SK-N-SH (cell line): ENCODE measurements around the gene SHROOM3. TPM values are rescaled to one million over a fixed set of nuclear protein-coding genes. Genes with fewer than 3 reads are reported as not detected.

ENCODE experiments used
- CTCF ChIA-PET: fragments of 300-600, 350-600 bp; formaldehyde crosslinking; extraction: SDS; loops from one replicate; lab custom pipeline; 2021; lab: Yijun Ruan, JAX
- POLR2A ChIA-PET: fragments of 350-600 bp; sonication (Branson Sonifier 250); formaldehyde crosslinking; extraction: SDS; loops from one replicate; lab custom pipeline; 2020; ENCODE audit warnings: antibody characterized with exemption, inconsistent platforms; lab: Yijun Ruan, JAX
- DNase-seq: peaks from one replicate; pipeline ENCODE4 v3.0.0; 2012
- H2AFZ ChIP-seq: fragments of 200-600 bp; sonication (generic); 2 replicates; pipeline ENCODE4 v1.8.1; 2016; ENCODE audit warnings: antibody characterized with exemption, mild to moderate bottlenecking, low read depth
- H3F3A ChIP-seq: fragments of 200-600 bp; sonication (generic); replicated peaks from 2 replicates; pipeline ENCODE3; 2016; ENCODE audit warnings: antibody characterized with exemption, mild to moderate bottlenecking; ENCODE audit not compliant: insufficient read depth
- H3K27ac ChIP-seq, 2 experiments: fragments of 200-500 bp in 1 of 2; fragments of 200-600 bp in 1 of 2; sonication (Bioruptor generic) in 1 of 2; sonication (generic), shearing (Covaris generic) in 1 of 2; 2 replicates each; pipeline versions ENCODE4 v1.5.1 to v1.6.1; 2014 to 2016; ENCODE audit warnings: low read depth in 2 of 2, inconsistent platforms in 1 of 2, low read length in 1 of 2, mild to moderate bottlenecking in 1 of 2, mixed read lengths in 1 of 2
- H3K27me3 ChIP-seq: fragments of 200-600 bp; sonication (generic), shearing (Covaris generic); 2 replicates; pipeline ENCODE4 v1.6.1; 2016; ENCODE audit warnings: mixed run types; ENCODE audit not compliant: insufficient read depth
- H3K36me3 ChIP-seq, 2 experiments: fragments of 200-500 bp in 1 of 2; fragments of 200-600 bp in 1 of 2; sonication (Bioruptor generic) in 1 of 2; sonication (generic) in 1 of 2; replicated peaks in 1 of 2; 2 replicates each; pipeline versions ENCODE3 to v1.5.1; 2014 to 2016; ENCODE audit warnings: low read length in 1 of 2, mild to moderate bottlenecking in 1 of 2; ENCODE audit not compliant: insufficient read depth in 2 of 2, control insufficient read depth in 1 of 2
- H3K4me1 ChIP-seq, 2 experiments: fragments of 200-500 bp in 1 of 2; fragments of 200-600 bp in 1 of 2; sonication (Bioruptor generic) in 1 of 2; sonication (generic), shearing (Covaris generic) in 1 of 2; 2 replicates each; pipeline versions ENCODE4 v1.5.1 to v1.6.1; 2014 to 2016; ENCODE audit warnings: low read depth in 1 of 2, low read length in 1 of 2, mixed run types in 1 of 2; ENCODE audit not compliant: insufficient read depth in 2 of 2, control insufficient read depth in 1 of 2
- H3K4me2 ChIP-seq: fragments of 200-600 bp; sonication (generic), shearing (Covaris generic); 2 replicates; pipeline ENCODE4 v1.6.1; 2017; ENCODE audit warnings: mixed run types
- H3K4me3 ChIP-seq, 2 experiments: fragments of 200-500 bp in 1 of 2; fragments of 200-600 bp in 1 of 2; sonication (Bioruptor generic) in 1 of 2; sonication (generic), shearing (Covaris generic) in 1 of 2; 2 replicates each; pipeline versions ENCODE4 v1.5.1 to v1.8.1; 2014 to 2016; ENCODE audit warnings: low read depth in 2 of 2, inconsistent platforms in 1 of 2, low read length in 1 of 2, mild to moderate bottlenecking in 1 of 2, mixed read lengths in 1 of 2, moderate library complexity in 1 of 2
- H3K79me2 ChIP-seq: fragments of 200-600 bp; sonication (generic); 2 replicates; pipeline ENCODE4 v1.8.1; 2017; ENCODE audit warnings: mild to moderate bottlenecking; ENCODE audit not compliant: insufficient read depth
- H3K9ac ChIP-seq: fragments of 200-600 bp; sonication (generic); 2 replicates; pipeline ENCODE4 v1.6.1; 2017; ENCODE audit warnings: mixed run types
- H3K9me2 ChIP-seq: fragments of 200-600 bp; sonication (generic); 2 replicates; pipeline ENCODE4 v1.6.1; 2017; ENCODE audit warnings: mixed run types
- H3K9me3 ChIP-seq: fragments of 200-600 bp; sonication (generic); 2 replicates; pipeline ENCODE4 v1.6.1; 2017; ENCODE audit warnings: mixed run types, mild to moderate bottlenecking, moderate library complexity
- H4K20me1 ChIP-seq: fragments of 200-600 bp; sonication (generic); 2 replicates; pipeline ENCODE4 v1.6.1; 2017; ENCODE audit warnings: mild to moderate bottlenecking, mixed run types; ENCODE audit not compliant: insufficient read depth
- CHD2 ChIP-seq: fragments of 150-350 bp; IDR thresholded peaks from 2 replicates; pipeline ENCODE4 v1.6.1; 2018; ENCODE audit warnings: low read length; ENCODE audit not compliant: partially characterized antibody
- EZH2phosphoT487 ChIP-seq: fragments of 200-600 bp; sonication (generic); IDR thresholded peaks from 2 replicates; pipeline ENCODE4 v1.6.1; 2017; ENCODE audit warnings: low read depth, mixed run types, mild to moderate bottlenecking, antibody characterized with exemption, moderate library complexity, borderline replicate concordance
- FOXM1 ChIP-seq: IDR thresholded peaks from 2 replicates; pipeline ENCODE4 v1.4.0; 2012; ENCODE audit warnings: low read depth, mild to moderate bottlenecking
- GABPA ChIP-seq: IDR thresholded peaks from 2 replicates; pipeline ENCODE4 v1.4.0; 2012; ENCODE audit warnings: low read depth, mild to moderate bottlenecking
- GATA2 ChIP-seq: sonication (generic); formaldehyde crosslinking; IDR thresholded peaks from 2 replicates; pipeline ENCODE4 v1.5.0; 2020; ENCODE audit warnings: mild to moderate bottlenecking, missing genetic modification reagents
- JUND ChIP-seq: IDR thresholded peaks from 2 replicates; pipeline ENCODE4 v1.4.0; 2012
- MEF2A ChIP-seq: IDR thresholded peaks from 2 replicates; pipeline ENCODE4 v1.4.0; 2012; ENCODE audit warnings: low read depth, borderline replicate concordance
- NRF1 ChIP-seq: IDR thresholded peaks from 2 replicates; pipeline ENCODE4 v1.6.1; 2012; ENCODE audit warnings: low read depth, mild to moderate bottlenecking, low read length
- POLR2AphosphoS5 ChIP-seq: IDR thresholded peaks from 2 replicates; pipeline ENCODE4 v1.6.1; 2012; ENCODE audit warnings: low read depth, low read length
- RAD21 ChIP-seq: IDR thresholded peaks from 2 replicates; pipeline ENCODE4 v1.6.1; 2012; ENCODE audit warnings: mild to moderate bottlenecking, low read length
- RFX5 ChIP-seq: IDR thresholded peaks from 2 replicates; pipeline ENCODE4 v1.6.1; 2012; ENCODE audit warnings: mild to moderate bottlenecking, improper control_type of control experiment, low read length
- SIN3A ChIP-seq: IDR thresholded peaks from 2 replicates; pipeline ENCODE4 v1.6.1; 2012; ENCODE audit warnings: low read depth, mild to moderate bottlenecking, low read length, moderate library complexity, borderline replicate concordance
- SMC3 ChIP-seq: IDR thresholded peaks from 2 replicates; pipeline ENCODE4 v1.6.1; 2012; ENCODE audit warnings: low read depth, low read length, improper control_type of control experiment
- TCF12 ChIP-seq: IDR thresholded peaks from 2 replicates; pipeline ENCODE4 v1.4.0; 2012
- ZBTB33 ChIP-seq: IDR thresholded peaks from 2 replicates; pipeline ENCODE4 v1.4.0; 2012; ENCODE audit warnings: low read depth, borderline replicate concordance
- WGBS: methylation state at CpG from one replicate; pipeline ENCODE4 v1.1.6; 2017; ENCODE audit warnings: low lambda C conversion rate; 5-methylcytosine and 5-hydroxymethylcytosine counted together
- polyA plus RNA-seq, 3 experiments: library from polyadenylated mRNA; depleted of rRNA; stranded (reverse); fragments of >200 nt; gene quantifications; 2 replicates each; pipeline ENCODE4 v1.2.3, GENCODE V29; 2012

The SHROOM3 gene
- polyA plus RNA-seq, 1 of the 3 experiments (the other 2 are of a cell fraction): 4.3 TPM

- no peak overlapping the region for H3K9ac ChIP-seq
- ChIA-PET POLR2A (no interaction called here), CTCF (interaction anchor here (1.3 kb wide), 1 partner anchor 11 kb away, joined by 3 read pairs; no protein-coding TSS in a partner anchor)
- H2AFZ ChIP-seq: no peak overlapping the region
- no peak for DNase-seq
- no peaks in the 10 kb centered on the region for H3K9me2 ChIP-seq
- no peaks in the 10 kb centered on the region for H3K36me3 ChIP-seq
- no peaks in the 10 kb centered on the region for H3F3A ChIP-seq
- H3K9me3 ChIP-seq: no peaks in the 10 kb centered on the region
- H3K79me2 ChIP-seq: no peaks in the 10 kb centered on the region
- H4K20me1 ChIP-seq: no peaks in the 10 kb centered on the region
- H3K4me1 ChIP-seq: peaks cover 0 to 3% of the 10 kb centered on the region in 2 experiments; a peak in 2 of 4 replicates
- H3K27ac ChIP-seq: no peak overlapping the region
- no peak overlapping the region for H3K4me2 ChIP-seq
- no peaks in the 10 kb centered on the region for H3K27me3 ChIP-seq
- H3K4me3 ChIP-seq: no peak overlapping the region
- TF ChIP-seq GATA2 (CRISPR knock-in tag) (no peak), ZBTB33 (no peak), MEF2A (no peak), NRF1 (no peak), SIN3A (no peak), POLR2AphosphoS5 (no peak), CHD2 (no peak), EZH2phosphoT487 (no peak), RAD21 (no peak), SMC3 (no peak), RFX5 (no peak), JUND (no peak), FOXM1 (no peak)
Observed at GRCh38 chr4:76799718-76800117, 364.7 kb downstream of the SHROOM3 start.

GRCh38 chr4:76800902-76801301, 365.9 kb downstream of the SHROOM3 start:
- H3K36me3 ChIP-seq: no peaks in the 10 kb centered on the region
- H3K9ac ChIP-seq: no peak overlapping the region
- no peaks in the 10 kb centered on the region for H3K27me3 ChIP-seq
- no peaks in the 10 kb centered on the region for H3K9me3 ChIP-seq
- CTCF ChIA-PET: no interaction called here
- no peak overlapping the region for H3K27ac ChIP-seq
- no peaks in the 10 kb centered on the region for H3K9me2 ChIP-seq
- H3K4me3 ChIP-seq: no peak overlapping the region
- no peak overlapping the region for H3K4me2 ChIP-seq
- H3K79me2 ChIP-seq: no peaks in the 10 kb centered on the region
- no peak overlapping the region for H2AFZ ChIP-seq
- no peaks in the 10 kb centered on the region for H3F3A ChIP-seq
- TF ChIP-seq TCF12: no peak
- TF ChIP-seq GABPA: no peak
- TF ChIP-seq, all 33 proteins: peak for 0
- POLR2A ChIA-PET: no interaction called here
- Histone ChIP-seq H3K4me1 (peaks cover 0 to 3% of the 10 kb centered on the region in 2 experiments; a peak in 2 of 4 replicates), H4K20me1 (no peaks in the 10 kb centered on the region)
- 76% methylated on average over 6 of the region's 6 CpGs for WGBS
- DNase-seq: no peak
